Measurements from ENCODE around the gene ZNF527.

DNA sequence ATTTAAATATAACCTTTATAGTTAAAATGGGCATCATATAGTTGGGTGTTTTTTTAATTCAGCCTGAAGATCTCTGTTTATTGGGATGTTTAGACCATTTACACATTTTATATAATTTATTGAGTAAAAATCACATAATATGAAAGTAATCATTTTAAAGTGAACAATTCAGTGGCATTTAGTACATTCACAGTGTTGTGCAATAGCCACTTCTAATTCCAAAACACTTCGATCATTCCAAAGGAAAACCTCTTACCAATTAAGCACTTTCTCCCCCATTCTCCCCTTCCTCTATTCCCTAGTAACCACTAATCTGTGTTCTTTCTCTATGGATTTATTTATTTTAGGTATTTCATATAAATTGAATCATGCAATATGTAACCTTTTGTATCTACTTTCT lies 30.2 kb downstream of the ZNF527 start:
- TF ChIP-seq, protein P1, sequence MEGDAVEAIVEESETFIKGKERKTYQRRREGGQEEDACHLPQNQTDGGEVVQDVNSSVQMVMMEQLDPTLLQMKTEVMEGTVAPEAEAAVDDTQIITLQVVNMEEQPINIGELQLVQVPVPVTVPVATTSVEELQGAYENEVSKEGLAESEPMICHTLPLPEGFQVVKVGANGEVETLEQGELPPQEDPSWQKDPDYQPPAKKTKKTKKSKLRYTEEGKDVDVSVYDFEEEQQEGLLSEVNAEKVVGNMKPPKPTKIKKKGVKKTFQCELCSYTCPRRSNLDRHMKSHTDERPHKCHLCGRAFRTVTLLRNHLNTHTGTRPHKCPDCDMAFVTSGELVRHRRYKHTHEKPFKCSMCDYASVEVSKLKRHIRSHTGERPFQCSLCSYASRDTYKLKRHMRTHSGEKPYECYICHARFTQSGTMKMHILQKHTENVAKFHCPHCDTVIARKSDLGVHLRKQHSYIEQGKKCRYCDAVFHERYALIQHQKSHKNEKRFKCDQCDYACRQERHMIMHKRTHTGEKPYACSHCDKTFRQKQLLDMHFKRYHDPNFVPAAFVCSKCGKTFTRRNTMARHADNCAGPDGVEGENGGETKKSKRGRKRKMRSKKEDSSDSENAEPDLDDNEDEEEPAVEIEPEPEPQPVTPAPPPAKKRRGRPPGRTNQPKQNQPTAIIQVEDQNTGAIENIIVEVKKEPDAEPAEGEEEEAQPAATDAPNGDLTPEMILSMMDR (IDR thresholded peaks at IDR 0.05) = no peak
- TF ChIP-seq POLR2A (IDR thresholded peaks at IDR 0.05) = no peak

Data from uterus (tissue), 2 donors.